Neural progenitor cell (in vitro differentiated cells): ENCODE measurements around the gene AUTS2. TPM values are rescaled to one million over a fixed set of nuclear protein-coding genes. Genes with fewer than 3 reads are reported as not detected.

Source experiments
- DNase-seq: peaks from one replicate; pipeline ENCODE4 v3.0.0-alpha.2; 2016; ENCODE audit warnings: low spot score
- H2AFZ ChIP-seq: fragments of 200-600 bp; sonication (generic); replicated peaks from 2 replicates; pipeline ENCODE4 v1.6.1; 2016; ENCODE audit warnings: antibody characterized with exemption
- H3F3A ChIP-seq: fragments of 200-600 bp; sonication (generic); 2 replicates; pipeline ENCODE4 v1.6.1; 2016; ENCODE audit warnings: antibody characterized with exemption, low read depth
- H3K27ac ChIP-seq: fragments of 200-600 bp; sonication (generic); 2 replicates; pipeline ENCODE4 v1.5.1; 2016; ENCODE audit warnings: mild to moderate bottlenecking
- H3K27me3 ChIP-seq: fragments of 200-600 bp; sonication (generic); 2 replicates; pipeline ENCODE4 v1.6.1; 2016; ENCODE audit warnings: mild to moderate bottlenecking, moderate library complexity
- H3K36me3 ChIP-seq: fragments of 200-600 bp; sonication (generic); 2 replicates; pipeline ENCODE4 v1.5.1; 2016
- H3K4me1 ChIP-seq: fragments of 200-600 bp; sonication (generic); 2 replicates; pipeline ENCODE4 v1.6.1; 2016; ENCODE audit warnings: mixed run types
- H3K4me2 ChIP-seq: fragments of 200-600 bp; sonication (generic); 2 replicates; pipeline ENCODE4 v1.6.1; 2016
- H3K4me3 ChIP-seq: fragments of 200-600 bp; sonication (generic); 2 replicates; pipeline ENCODE4 v1.5.1; 2016
- H3K79me2 ChIP-seq: fragments of 200-600 bp; sonication (generic); 2 replicates; pipeline ENCODE4 v1.6.1; 2016; ENCODE audit warnings: low read depth
- H3K9ac ChIP-seq: fragments of 200-600 bp; sonication (generic); 2 replicates; pipeline ENCODE4 v1.6.1; 2016
- H3K9me3 ChIP-seq: fragments of 200-600 bp; sonication (generic); 2 replicates; pipeline ENCODE4 v1.5.1; 2016; ENCODE audit warnings: low read depth
- H4K20me1 ChIP-seq: fragments of 200-600 bp; sonication (generic); 2 replicates; pipeline ENCODE4 v1.6.1; 2016; ENCODE audit warnings: low read depth
- H3K27ac Mint-ChIP-seq: 3 replicates; pipeline ENCODE4 v1.8.0; 2021; ENCODE audit warnings: mixed read lengths
- H3K27me3 Mint-ChIP-seq: 2 replicates; pipeline ENCODE4 v1.8.0; 2022; ENCODE audit warnings: low read depth, mild to moderate bottlenecking, inconsistent platforms, moderate library complexity, mixed read lengths; ENCODE audit not compliant: insufficient read depth
- H3K36me3 Mint-ChIP-seq: 3 replicates; pipeline ENCODE4 v1.8.0; 2021; ENCODE audit warnings: mixed read lengths
- H3K4me1 Mint-ChIP-seq: 3 replicates; pipeline ENCODE4 v1.8.0; 2021; ENCODE audit warnings: mixed read lengths
- H3K4me3 Mint-ChIP-seq: 3 replicates; pipeline ENCODE4 v1.8.0; 2021; ENCODE audit warnings: mild to moderate bottlenecking, moderate library complexity, mixed read lengths
- H3K9me3 Mint-ChIP-seq: 3 replicates; pipeline ENCODE4 v1.8.0; 2020; ENCODE audit warnings: mixed read lengths
- EZH2 ChIP-seq: fragments of 200-600 bp; sonication (generic); IDR thresholded peaks from 2 replicates; pipeline ENCODE4 v1.6.1; 2017; ENCODE audit warnings: antibody characterized with exemption, mild to moderate bottlenecking, moderate library complexity
- EZH2phosphoT487 ChIP-seq: fragments of 200-600 bp; sonication (generic); IDR thresholded peaks from 2 replicates; pipeline ENCODE4 v1.6.1; 2017; ENCODE audit warnings: antibody characterized with exemption
- total RNA-seq: library from RNA; depleted of rRNA; stranded (reverse); fragments of >200 nt; gene quantifications from 2 replicates; pipeline ENCODE4 v1.2.3, GENCODE V29; 2015; ENCODE audit warnings: low replicate concordance
- TF ChIP-seq, protein P1 (sequence below): fragments of 200-600 bp; sonication (generic); IDR thresholded peaks from 2 replicates; pipeline ENCODE4 v1.5.1; 2017; ENCODE audit warnings: antibody characterized with exemption, mild to moderate bottlenecking

Gene AUTS2
- total RNA-seq, 1 donor from 2014 or later: 50.0 TPM

DNA sequence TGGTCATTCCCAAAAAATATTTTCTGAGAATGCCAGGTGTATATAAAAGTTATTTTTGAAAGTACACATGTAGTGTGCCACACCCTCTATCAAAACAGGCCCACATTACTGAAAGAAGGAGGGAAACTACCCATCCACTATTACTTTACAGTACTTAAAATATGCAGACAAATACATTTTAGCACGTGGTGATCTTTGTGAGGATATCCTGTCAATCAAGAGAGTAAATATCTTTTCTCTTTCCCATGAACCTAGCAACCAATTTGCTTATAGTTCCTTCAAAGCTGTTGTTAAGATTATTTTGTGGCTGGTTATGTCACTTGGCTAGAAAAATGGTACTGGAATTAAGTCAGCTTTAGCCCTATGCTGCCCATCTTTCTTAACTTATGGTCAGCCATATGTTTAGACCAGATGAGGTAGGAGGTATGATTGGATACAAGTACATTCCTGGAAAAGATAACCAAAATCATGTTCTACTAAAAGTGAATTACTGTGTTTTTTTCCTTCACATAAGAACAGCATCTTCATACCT lies 70.1 kb downstream of the AUTS2 start:
- Histone ChIP-seq H3K4me2 (no peak overlapping the region), H3K79me2 (no peaks in the 10 kb centered on the region), H3K4me1 (no peaks in the 10 kb centered on the region), H3K4me3 (no peak overlapping the region), H2AFZ (no peak overlapping the region), H3K27ac (no peak overlapping the region), H3K36me3 (no peaks in the 10 kb centered on the region), H4K20me1 (peaks cover 23% of the 10 kb centered on the region), H3K9me3 (no peaks in the 10 kb centered on the region), H3K9ac (no peak overlapping the region), H3K27me3 (no peaks in the 10 kb centered on the region), H3F3A (no peaks in the 10 kb centered on the region)
- DNase-seq: no peak
- peaks cover 26% of the 10 kb centered on the region for H3K4me1 Mint-ChIP-seq
- H3K27ac Mint-ChIP-seq: no peak overlapping the region
- H3K9me3 Mint-ChIP-seq: no peaks in the 10 kb centered on the region
- no peak overlapping the region for H3K4me3 Mint-ChIP-seq
- no peak for TF ChIP-seq EZH2phosphoT487
- no peaks in the 10 kb centered on the region for H3K27me3 Mint-ChIP-seq
- H3K36me3 Mint-ChIP-seq: peaks cover 3% of the 10 kb centered on the region

DNA sequence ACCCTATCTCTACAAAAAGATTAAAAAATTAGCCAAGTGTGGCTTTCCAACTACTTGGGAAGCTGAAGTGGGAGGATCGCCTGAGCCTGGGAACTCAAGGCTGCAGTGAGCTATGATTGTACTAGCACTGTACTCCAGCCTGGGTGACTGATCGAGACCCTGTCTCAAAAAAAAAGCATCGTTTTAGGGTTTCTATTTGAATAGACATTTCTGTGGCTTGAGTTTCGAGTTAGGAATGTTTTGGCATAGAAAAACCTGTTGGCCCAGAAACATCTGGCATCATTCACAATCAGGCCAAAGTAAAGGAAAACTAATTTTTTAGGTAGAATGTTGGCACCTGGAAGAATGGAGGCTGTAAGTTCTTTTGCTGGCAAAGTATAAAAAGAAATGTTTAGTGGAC lies 72.4 kb downstream of the AUTS2 start:
- H3K4me1 Mint-ChIP-seq: peaks cover 34% of the 10 kb centered on the region
- no peak overlapping the region for H3K27ac ChIP-seq
- no peaks in the 10 kb centered on the region for H3K27me3 Mint-ChIP-seq
- H3F3A ChIP-seq: no peaks in the 10 kb centered on the region
- H3K36me3 ChIP-seq: no peaks in the 10 kb centered on the region
- H2AFZ ChIP-seq: no peak overlapping the region
- H4K20me1 ChIP-seq: peaks cover 29% of the 10 kb centered on the region
- H3K4me1 ChIP-seq: peaks cover 5% of the 10 kb centered on the region
- H3K9me3 ChIP-seq: no peaks in the 10 kb centered on the region
- no peak overlapping the region for H3K4me3 Mint-ChIP-seq
- H3K9me3 Mint-ChIP-seq: no peaks in the 10 kb centered on the region
- no peak overlapping the region for H3K4me2 ChIP-seq
- no peak for DNase-seq
- H3K36me3 Mint-ChIP-seq: peaks cover 3% of the 10 kb centered on the region
- no peak overlapping the region for H3K27ac Mint-ChIP-seq
- no peak for TF ChIP-seq EZH2phosphoT487
- TF ChIP-seq, protein P1, sequence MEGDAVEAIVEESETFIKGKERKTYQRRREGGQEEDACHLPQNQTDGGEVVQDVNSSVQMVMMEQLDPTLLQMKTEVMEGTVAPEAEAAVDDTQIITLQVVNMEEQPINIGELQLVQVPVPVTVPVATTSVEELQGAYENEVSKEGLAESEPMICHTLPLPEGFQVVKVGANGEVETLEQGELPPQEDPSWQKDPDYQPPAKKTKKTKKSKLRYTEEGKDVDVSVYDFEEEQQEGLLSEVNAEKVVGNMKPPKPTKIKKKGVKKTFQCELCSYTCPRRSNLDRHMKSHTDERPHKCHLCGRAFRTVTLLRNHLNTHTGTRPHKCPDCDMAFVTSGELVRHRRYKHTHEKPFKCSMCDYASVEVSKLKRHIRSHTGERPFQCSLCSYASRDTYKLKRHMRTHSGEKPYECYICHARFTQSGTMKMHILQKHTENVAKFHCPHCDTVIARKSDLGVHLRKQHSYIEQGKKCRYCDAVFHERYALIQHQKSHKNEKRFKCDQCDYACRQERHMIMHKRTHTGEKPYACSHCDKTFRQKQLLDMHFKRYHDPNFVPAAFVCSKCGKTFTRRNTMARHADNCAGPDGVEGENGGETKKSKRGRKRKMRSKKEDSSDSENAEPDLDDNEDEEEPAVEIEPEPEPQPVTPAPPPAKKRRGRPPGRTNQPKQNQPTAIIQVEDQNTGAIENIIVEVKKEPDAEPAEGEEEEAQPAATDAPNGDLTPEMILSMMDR: no peak
- no peak for TF ChIP-seq EZH2
- H3K27me3 ChIP-seq: no peaks in the 10 kb centered on the region
- H3K4me3 ChIP-seq: no peak overlapping the region
- H3K79me2 ChIP-seq: no peaks in the 10 kb centered on the region
- H3K9ac ChIP-seq: no peak overlapping the region

DNA sequence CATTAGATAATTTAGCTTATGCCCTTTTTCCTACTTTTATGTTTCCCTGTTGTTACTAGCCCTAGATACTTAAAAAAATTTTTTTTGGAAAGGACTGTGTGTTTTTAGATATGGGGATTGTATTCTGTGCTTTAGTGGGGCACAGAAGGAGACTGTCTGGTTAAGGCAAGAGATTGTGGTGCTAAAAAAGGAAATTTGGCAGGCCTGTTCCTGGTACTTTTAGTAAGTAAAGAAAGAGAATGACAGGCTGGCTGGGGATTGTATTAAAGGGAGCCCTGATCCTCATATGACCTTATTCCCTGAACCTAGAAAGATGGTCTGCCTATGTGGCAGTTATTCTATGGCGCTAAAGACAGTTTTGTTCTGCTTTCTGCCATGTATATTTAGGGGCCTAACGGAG lies 74.8 kb downstream of the AUTS2 start:
- Mint-ChIP-seq H3K9me3 (no peaks in the 10 kb centered on the region), H3K27ac (no peak overlapping the region), H3K4me1 (peaks cover 46% of the 10 kb centered on the region), H3K27me3 (peaks cover under 1% of the 10 kb centered on the region), H3K36me3 (no peaks in the 10 kb centered on the region), H3K4me3 (no peak overlapping the region)
- Histone ChIP-seq H3K4me2 (no peak overlapping the region), H3K36me3 (no peaks in the 10 kb centered on the region), H4K20me1 (peaks cover 51% of the 10 kb centered on the region), H3K4me1 (peaks cover 12% of the 10 kb centered on the region), H3K27me3 (no peaks in the 10 kb centered on the region), H2AFZ (no peak overlapping the region), H3F3A (no peaks in the 10 kb centered on the region), H3K9me3 (no peaks in the 10 kb centered on the region), H3K79me2 (no peaks in the 10 kb centered on the region), H3K4me3 (no peak overlapping the region), H3K9ac (no peak overlapping the region), H3K27ac (no peak overlapping the region)
- TF ChIP-seq, protein P1: no peak
- TF ChIP-seq EZH2 (no peak), EZH2phosphoT487 (no peak)
- DNase-seq: no peak

DNA sequence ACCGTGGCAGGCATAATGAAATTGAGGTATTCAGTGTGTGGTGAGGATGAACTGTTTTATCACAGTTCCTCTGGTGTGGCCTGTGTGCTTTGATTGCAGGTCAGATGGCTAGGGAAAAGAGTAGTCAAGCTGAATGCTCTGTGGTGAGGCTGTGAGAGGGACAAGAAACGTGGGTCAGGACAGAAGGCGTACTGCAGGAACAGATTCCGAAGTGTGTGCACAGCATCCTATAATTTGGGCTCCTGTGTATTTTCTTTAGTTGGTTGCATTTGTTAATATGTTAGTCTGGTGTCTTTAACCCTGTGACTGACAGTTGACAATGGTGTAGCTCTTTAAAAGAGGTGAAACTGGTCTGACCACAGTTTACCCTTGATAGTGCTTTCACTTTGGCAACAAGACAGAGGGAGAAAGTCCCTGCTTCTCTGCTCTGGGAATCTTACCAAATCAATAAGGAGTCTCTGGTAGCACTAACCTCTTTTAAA lies 76.5 kb downstream of the AUTS2 start:
- Mint-ChIP-seq H3K4me1 (peaks cover 52% of the 10 kb centered on the region), H3K9me3 (no peaks in the 10 kb centered on the region), H3K36me3 (no peaks in the 10 kb centered on the region), H3K27me3 (peaks cover 2% of the 10 kb centered on the region), H3K4me3 (no peak overlapping the region), H3K27ac (no peak overlapping the region)
- H2AFZ ChIP-seq: no peak overlapping the region
- no peaks in the 10 kb centered on the region for H3K36me3 ChIP-seq
- no peak overlapping the region for H3K9ac ChIP-seq
- H3K27me3 ChIP-seq: no peaks in the 10 kb centered on the region
- peaks cover 20% of the 10 kb centered on the region for H3K4me1 ChIP-seq
- no peak overlapping the region for H3K4me2 ChIP-seq
- H3F3A ChIP-seq: no peaks in the 10 kb centered on the region
- no peaks in the 10 kb centered on the region for H3K9me3 ChIP-seq
- no peak for TF ChIP-seq EZH2
- TF ChIP-seq, protein P1: no peak
- TF ChIP-seq EZH2phosphoT487: no peak
- H3K4me3 ChIP-seq: no peak overlapping the region
- peaks cover 59% of the 10 kb centered on the region for H4K20me1 ChIP-seq
- DNase-seq: no peak
- H3K27ac ChIP-seq: no peak overlapping the region
- H3K79me2 ChIP-seq: no peaks in the 10 kb centered on the region
